NCI-H345 (cell line): Measurements from ENCODE around the gene EIF3F.

Experiments used
- DNase-seq: peaks from one replicate; lab custom pipeline; 2025; lab: John Stamatoyannopoulos, UW

The EIF3F gene

DNA sequence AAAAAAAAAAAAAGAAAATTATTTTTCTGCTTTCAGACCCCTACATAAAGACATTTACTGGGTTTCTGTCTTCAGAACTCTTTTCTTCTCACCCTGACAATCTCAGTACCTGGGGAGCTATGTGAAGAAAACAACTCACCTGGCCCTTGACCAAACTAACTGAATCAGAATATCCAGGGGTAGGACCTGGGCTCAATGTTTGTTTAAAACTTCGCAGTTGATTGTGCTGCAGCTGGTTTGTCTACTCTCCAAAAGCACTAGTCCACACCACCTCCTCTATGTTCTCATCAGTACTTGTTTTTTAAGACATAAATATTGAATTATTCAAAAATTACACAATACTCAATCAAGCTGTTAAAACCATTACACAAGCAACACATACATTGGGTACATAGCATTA is 34.8 kb downstream of the EIF3F start:
- DNase-seq, result no peak

DNA sequence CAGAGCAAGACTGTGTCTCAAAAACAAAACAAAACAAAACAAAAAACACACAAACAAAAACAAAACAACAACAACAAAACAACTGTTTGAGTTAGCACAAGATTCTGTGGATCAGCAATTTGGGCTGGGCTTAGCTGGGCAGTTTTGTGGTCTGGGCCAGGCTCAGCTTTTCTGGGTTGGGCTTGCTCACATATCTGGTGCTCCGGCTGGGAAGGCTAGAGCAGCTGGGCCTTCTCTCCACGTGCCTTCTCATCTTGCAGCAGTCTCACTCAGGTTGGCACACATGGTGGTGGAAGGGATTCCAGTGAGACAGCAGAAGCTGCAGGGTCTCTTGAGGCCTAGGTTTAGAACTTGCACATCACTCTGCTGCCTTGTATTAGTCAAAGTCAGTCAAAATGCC is 35.7 kb downstream of the EIF3F start:
- DNase-seq, result no peak

- DNase-seq, result no peak
Observed at GRCh38 chr11:8023831-8024555, 36.9 kb downstream of the EIF3F start.

DNA sequence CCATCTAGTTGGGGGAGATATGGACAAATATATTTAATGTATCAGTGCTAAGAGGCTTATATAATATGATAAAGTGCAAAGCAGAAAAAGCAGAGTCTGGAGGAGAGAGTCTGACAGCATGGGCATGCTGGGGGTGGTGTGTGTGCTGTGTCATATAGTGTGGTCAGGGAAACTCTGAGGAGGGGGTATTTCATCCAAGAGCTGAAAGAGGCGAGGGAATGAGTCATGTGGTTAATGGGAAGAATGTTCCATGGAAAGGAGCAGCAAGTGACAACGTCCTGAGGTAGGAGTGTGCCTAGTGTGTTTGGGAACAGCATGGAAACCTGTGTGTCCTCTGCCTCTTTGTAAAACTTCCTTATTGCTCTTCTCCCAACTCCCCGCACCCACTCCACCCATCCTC is 38.0 kb downstream of the EIF3F start:
- no peak for DNase-seq

- no peak for DNase-seq
Observed at GRCh38 chr11:8025816-8026215, 38.7 kb downstream of the EIF3F start.

- no peak for DNase-seq
Observed at GRCh38 chr11:8026982-8027381, 39.8 kb downstream of the EIF3F start.

DNA sequence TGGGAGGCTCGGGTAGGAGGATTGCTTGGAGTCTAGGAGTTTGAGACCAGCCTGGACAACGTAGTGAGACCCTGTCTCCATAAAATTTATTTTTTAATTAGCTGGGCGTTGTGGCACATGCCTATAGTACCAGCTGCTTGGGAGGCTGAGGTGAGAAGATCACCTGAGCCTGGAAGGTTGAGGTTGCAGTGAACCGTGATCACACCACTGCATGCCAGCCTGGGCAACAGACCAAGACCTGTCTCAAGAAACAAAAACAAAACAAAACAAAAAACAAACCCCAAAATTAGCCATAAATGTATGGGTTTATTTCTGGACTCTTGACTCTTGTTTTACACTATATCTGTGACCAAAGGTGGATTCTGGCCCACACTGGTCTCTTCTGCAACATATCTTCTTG is 41.6 kb downstream of the EIF3F start:
- no peak for DNase-seq

- no peak for DNase-seq
Observed at GRCh38 chr11:8030526-8031247, 43.5 kb downstream of the EIF3F start.

DNA sequence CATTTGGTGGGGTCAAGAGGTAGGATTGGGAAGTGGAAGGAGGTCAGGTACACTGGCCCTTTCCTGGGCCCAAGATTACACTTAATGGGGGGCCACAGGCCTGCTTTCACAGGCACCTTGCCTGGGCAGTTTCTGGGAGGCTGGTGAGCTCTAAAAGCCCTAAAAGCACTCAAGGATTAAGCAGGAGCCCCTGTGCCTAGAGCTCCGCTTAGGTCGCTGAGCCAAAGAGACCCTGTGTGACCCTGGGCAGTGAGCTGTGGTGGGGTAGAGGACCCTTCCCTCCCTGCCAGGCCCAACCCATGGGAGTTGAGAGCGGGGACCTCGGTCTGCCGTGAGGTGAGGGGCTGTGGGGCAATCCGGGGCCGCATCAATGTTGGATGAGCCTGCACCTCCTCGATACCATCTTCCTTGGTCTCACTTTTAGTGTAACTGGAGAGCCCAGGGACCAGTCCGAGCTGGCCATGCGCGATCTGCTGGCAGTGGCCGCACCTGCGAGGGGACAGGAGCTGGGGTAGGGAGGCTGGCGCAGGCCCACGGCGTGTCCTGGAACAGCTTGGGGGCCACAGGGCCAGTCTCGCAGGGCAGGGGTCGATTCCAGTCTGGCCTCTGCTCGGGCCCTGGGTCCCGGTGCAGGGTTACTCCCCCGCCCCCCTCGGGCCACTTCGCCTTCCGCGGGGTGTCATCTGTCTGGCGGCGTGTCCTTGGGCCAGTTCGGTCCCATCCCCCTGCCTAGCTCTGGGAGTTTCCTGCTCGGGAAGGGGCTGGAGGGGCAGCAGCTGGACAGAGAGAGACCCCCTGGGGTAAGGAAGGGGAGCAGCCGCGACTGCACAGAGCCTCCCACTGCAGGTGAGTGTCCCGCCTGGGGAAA is 44.3 kb downstream of the EIF3F start:
- DNase-seq, result no peak

GRCh38 chr11:8032122-8032521 is 45.0 kb downstream of the EIF3F start:
- no peak for DNase-seq

GRCh38 chr11:8032576-8033304 is 45.6 kb downstream of the EIF3F start:
- no peak for DNase-seq

DNA sequence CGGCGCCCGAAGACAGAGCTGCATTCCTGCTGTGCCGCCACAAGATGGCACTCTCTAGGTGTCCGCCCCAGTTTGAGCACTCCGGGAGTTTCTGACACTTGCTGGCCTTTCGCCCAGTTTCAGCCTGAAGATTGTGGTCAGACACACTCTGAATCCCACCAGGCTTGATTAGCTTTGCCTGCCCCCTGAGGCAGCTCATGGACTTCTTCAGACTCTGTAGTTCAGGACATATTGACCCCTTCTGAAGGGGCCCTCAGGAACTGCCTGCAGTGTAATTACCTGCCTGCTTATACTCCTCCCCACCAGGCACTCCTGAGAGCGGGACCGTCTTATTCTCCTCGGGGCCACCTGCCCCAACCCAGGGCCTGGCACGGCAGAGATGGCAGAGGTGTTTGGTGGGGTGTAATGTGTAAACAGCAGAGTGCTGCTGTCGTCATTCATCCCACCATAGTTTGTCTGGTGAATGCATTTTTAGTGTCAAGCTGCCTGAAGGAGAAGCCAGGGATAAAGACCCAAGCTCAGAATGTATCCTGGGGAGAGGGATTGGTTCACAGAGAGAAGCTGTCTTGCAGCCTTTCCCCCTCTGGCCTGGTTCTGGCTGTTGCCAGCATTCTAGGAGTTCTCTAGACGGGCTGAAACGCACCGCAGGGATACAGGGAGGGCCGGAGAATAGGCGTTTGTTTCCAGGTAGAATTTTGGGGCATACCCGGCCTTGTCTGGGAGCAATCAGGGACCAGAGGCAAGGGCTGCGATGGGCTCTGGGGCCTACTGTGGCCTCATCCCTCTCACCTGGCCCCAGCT is 46.4 kb downstream of the EIF3F start:
- DNase-seq, result peak; percentile 53

GRCh38 chr11:8034106-8034585 is 47.0 kb downstream of the EIF3F start:
- DNase-seq, result no peak

DNA sequence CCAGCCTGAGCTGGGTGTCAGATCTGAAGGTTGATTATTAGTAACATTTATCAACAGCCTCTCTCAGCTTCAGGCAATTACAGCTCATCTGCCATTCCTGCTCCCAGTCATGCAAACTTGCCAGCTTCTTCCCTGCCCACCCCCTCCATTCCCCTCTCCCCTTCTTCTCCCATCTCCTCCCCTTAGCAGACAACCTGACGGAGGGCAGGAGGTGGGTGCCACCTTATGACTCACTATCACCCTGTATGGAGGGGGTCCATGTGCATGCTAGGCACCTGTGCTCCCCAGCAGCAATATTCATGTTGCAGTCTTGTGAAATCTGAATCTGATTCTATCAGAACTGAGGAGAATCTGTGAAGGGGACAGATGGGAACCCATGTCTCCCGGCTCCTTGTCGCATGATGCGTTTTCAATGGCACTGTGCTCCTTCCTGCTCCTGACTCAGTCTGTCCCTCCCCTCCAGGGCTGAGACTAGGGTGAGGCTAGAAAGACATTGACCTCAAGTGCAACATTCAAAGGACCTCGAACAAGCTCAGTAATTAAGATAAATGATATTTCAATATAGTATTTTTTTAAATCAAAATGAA is 47.6 kb downstream of the EIF3F start:
- no peak for DNase-seq

DNA sequence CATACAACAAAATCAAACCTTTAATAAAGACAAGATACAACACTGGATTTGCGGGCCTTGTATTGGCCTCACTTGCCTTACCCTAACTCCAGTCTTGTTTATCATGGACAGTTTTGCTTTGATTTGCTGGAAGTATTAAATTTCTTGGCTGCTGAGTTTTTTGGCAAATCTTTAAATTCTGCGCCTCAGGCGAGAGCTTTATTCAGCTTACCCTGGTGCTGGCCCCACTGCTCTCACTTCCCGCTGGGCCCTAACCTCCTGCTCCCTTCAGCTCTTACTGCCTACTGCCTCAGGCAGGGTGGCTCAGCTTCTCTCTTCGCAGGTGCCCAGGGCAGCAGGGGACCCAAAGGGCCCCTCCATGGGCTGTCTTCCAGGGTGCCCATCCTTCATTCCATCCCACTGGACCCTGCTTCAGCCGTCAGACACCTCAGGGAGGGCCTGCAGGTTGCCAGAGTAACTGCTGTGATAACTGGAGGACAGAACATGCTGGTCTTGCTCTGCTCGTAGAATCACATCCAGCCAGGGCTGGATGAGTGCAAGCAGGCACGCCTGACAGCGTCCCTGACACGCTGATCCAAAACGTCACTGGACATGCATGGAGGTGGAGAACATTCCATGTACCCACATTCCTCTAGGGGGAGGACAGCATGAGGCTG is 48.2 kb downstream of the EIF3F start:
- DNase-seq, result no peak

GRCh38 chr11:8036002-8036802 is 49.1 kb downstream of the EIF3F start:
- DNase-seq, result no peak

- DNase-seq, result no peak
Observed at GRCh38 chr11:8036986-8037385, 49.8 kb downstream of the EIF3F start.

DNA sequence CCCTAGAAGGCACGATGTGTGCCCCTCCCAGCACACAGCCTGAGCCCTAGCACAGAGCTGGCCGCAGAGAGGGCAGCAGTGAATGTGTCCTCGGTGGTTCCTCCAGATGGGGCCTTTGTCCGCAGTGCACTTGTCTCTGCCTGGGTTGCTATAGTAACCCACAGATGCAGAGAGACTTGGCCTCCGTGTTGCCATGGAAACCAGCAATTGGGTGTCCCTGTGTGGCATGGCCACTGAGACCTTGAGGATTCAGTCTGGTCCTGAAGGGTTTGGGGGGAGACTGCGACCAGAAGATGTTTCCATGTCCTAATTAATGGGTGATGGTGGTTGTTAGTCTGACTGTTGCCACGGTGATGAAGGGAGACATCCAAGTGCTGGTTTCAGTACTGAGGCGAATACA is 51.3 kb downstream of the EIF3F start:
- DNase-seq, result no peak

- DNase-seq, result no peak
Observed at GRCh38 chr11:8038811-8039529, 51.8 kb downstream of the EIF3F start.
